GM23248 (cell line): Measurements from ENCODE around the gene ADARB1. TPM values are rescaled to one million over a fixed set of nuclear protein-coding genes. Genes with fewer than 3 reads are reported as not detected.

Experiments used
- DNase-seq: peaks from one replicate; pipeline ENCODE4 v3.0.0-alpha.2; 2015
- H2AFZ ChIP-seq: fragments of 200-600 bp; sonication (generic); 2 replicates; pipeline ENCODE4 v1.6.1; 2016; ENCODE audit warnings: antibody characterized with exemption
- H3F3A ChIP-seq: fragments of 200-600 bp; sonication (generic); 2 replicates; pipeline ENCODE4 v1.6.1; 2016; ENCODE audit warnings: mild to moderate bottlenecking, antibody characterized with exemption, mixed run types; ENCODE audit not compliant: insufficient read depth
- H3K27ac ChIP-seq: fragments of 200-600 bp; sonication (generic); 2 replicates; pipeline ENCODE4 v1.5.1; 2016; ENCODE audit warnings: mild to moderate bottlenecking
- H3K27me3 ChIP-seq: fragments of 200-600 bp; sonication (generic); replicated peaks from 2 replicates; pipeline ENCODE4 v1.6.1; 2016; ENCODE audit warnings: mild to moderate bottlenecking; ENCODE audit not compliant: insufficient read depth
- H3K36me3 ChIP-seq: fragments of 200-600 bp; sonication (generic); 2 replicates; pipeline ENCODE4 v1.6.1; 2016; ENCODE audit warnings: low read depth, mild to moderate bottlenecking
- H3K4me1 ChIP-seq: fragments of 200-600 bp; sonication (generic); 2 replicates; pipeline ENCODE4 v1.6.1; 2016; ENCODE audit warnings: mild to moderate bottlenecking; ENCODE audit not compliant: insufficient read depth
- H3K4me2 ChIP-seq: fragments of 200-600 bp; sonication (generic); one replicate; pipeline ENCODE4 v1.6.1; 2016; ENCODE audit warnings: mild to moderate bottlenecking; ENCODE audit not compliant: unreplicated experiment
- H3K4me3 ChIP-seq: fragments of 200-600 bp; sonication (generic); 2 replicates; pipeline ENCODE4 v1.5.1; 2016; ENCODE audit warnings: mild to moderate bottlenecking
- H3K79me2 ChIP-seq: fragments of 200-600 bp; sonication (generic); 2 replicates; pipeline ENCODE4 v1.6.1; 2016; ENCODE audit warnings: mild to moderate bottlenecking; ENCODE audit not compliant: insufficient read depth
- H3K9ac ChIP-seq: fragments of 200-600 bp; sonication (generic); 2 replicates; pipeline ENCODE4 v1.6.1; 2016; ENCODE audit warnings: mild to moderate bottlenecking
- H3K9me2 ChIP-seq: fragments of 200-600 bp; sonication (generic); 2 replicates; pipeline ENCODE4 v1.6.1; 2016; ENCODE audit warnings: mixed run types, mild to moderate bottlenecking, moderate library complexity; ENCODE audit not compliant: insufficient read depth
- H3K9me3 ChIP-seq: fragments of 200-600 bp; sonication (generic); one replicate; pipeline ENCODE4 v1.6.1; 2017; ENCODE audit warnings: low read depth
- H4K20me1 ChIP-seq: fragments of 200-600 bp; sonication (generic); 2 replicates; pipeline ENCODE4 v1.6.0; 2016; ENCODE audit not compliant: insufficient read depth
- EZH2 ChIP-seq: fragments of 200-600 bp; sonication (generic); IDR thresholded peaks from 2 replicates; pipeline ENCODE4 v1.6.1; 2018; ENCODE audit warnings: antibody characterized with exemption, mild to moderate bottlenecking; ENCODE audit not compliant: insufficient read depth, poor library complexity, severe bottlenecking
- EZH2phosphoT487 ChIP-seq: fragments of 200-600 bp; sonication (generic); IDR thresholded peaks from 2 replicates; pipeline ENCODE4 v1.6.1; 2018; ENCODE audit warnings: antibody characterized with exemption, moderate library complexity, mild to moderate bottlenecking, low read depth; ENCODE audit not compliant: insufficient read depth
- WGBS, 2 experiments: methylation state at CpG; one replicate each; pipeline ENCODE4 v1.1.6; 2015 to 2017; ENCODE audit warnings: low lambda C conversion rate in 2 of 2, low coverage in 1 of 2; ENCODE audit errors: missing lambda C conversion rate in 2 of 2; 5-methylcytosine and 5-hydroxymethylcytosine counted together
- in situ Hi-C: fragments of 300-500 bp; cut with MboI; formaldehyde crosslinking; loops from 2 replicates; pipeline ENCODE4 v1.15.0; 2020
- polyA plus RNA-seq: library from polyadenylated mRNA; unstranded; fragments of >200 nt; fragmentation: Nextera tagmentation; extraction: Ambion mirVana; gene quantifications from 2 replicates; pipeline ENCODE4 v1.2.1, GENCODE V29; 2016
- total RNA-seq: library from RNA; depleted of rRNA; stranded (reverse); fragments of >200 nt; shearing (Covaris generic); gene quantifications from 2 replicates; pipeline ENCODE4 v1.2.3, GENCODE V29; 2014

Gene ADARB1
- total and polyA plus RNA-seq, 2 experiments from 2014 or later: 16.3 to 17.4 TPM

- Histone ChIP-seq H3K27me3 (no peaks in the 10 kb centered on the region), H3K9me2 (no peaks in the 10 kb centered on the region), H3K9ac (no peak overlapping the region), H3K4me2 (no peak overlapping the region), H3K4me3 (no peak overlapping the region), H3K9me3 (no peaks in the 10 kb centered on the region), H3K36me3 (peaks cover 6% of the 10 kb centered on the region; the same call in 1 of the 2 replicates), H2AFZ (no peak overlapping the region), H3K27ac (no peak overlapping the region), H3K79me2 (peaks cover 6% of the 10 kb centered on the region; the same call in 1 of the 2 replicates), H3K4me1 (peaks cover 20% of the 10 kb centered on the region), H4K20me1 (no peaks in the 10 kb centered on the region), H3F3A (no peaks in the 10 kb centered on the region)
- no peak for DNase-seq
- in situ Hi-C loops: loop anchor here (10.0 kb wide), 1 partner anchor 308 kb away; no protein-coding TSS in a partner anchor
- WGBS, 2 experiments: 61 to 65% methylated on average over 8 of the region's 8 CpGs
- no peak for TF ChIP-seq EZH2phosphoT487
- TF ChIP-seq EZH2: no peak
Observed at GRCh38 chr21:45146306-45146705, 71.9 kb downstream of the ADARB1 start.

GRCh38 chr21:45146801-45147200 is 72.4 kb downstream of the ADARB1 start:
- Histone ChIP-seq H3K27ac (no peak overlapping the region), H2AFZ (no peak overlapping the region), H3K9me2 (no peaks in the 10 kb centered on the region), H3K36me3 (peaks cover 6% of the 10 kb centered on the region; the same call in 1 of the 2 replicates), H3K79me2 (peaks cover 6% of the 10 kb centered on the region; the same call in 1 of the 2 replicates), H3K4me3 (no peak overlapping the region), H3K9me3 (no peaks in the 10 kb centered on the region), H3K9ac (no peak overlapping the region), H3K27me3 (no peaks in the 10 kb centered on the region), H4K20me1 (no peaks in the 10 kb centered on the region), H3F3A (no peaks in the 10 kb centered on the region), H3K4me2 (no peak overlapping the region), H3K4me1 (peaks cover 20% of the 10 kb centered on the region)
- WGBS, 2 experiments: 72 to 75% methylated on average over 2 of the region's 2 CpGs
- DNase-seq: no peak
- in situ Hi-C loops: loop anchor here (10.0 kb wide), 1 partner anchor 308 kb away; no protein-coding TSS in a partner anchor
- TF ChIP-seq EZH2phosphoT487 (no peak), EZH2 (no peak)

GRCh38 chr21:45147473-45148315 is 73.3 kb downstream of the ADARB1 start:
- peak; percentile 66 for DNase-seq
- Histone ChIP-seq H3F3A (no peaks in the 10 kb centered on the region), H3K27me3 (no peaks in the 10 kb centered on the region), H3K4me3 (no peak overlapping the region), H3K36me3 (peaks cover 6% of the 10 kb centered on the region; the same call in 1 of the 2 replicates), H3K4me1 (peaks cover 14% of the 10 kb centered on the region), H3K4me2 (no peak overlapping the region), H4K20me1 (no peaks in the 10 kb centered on the region), H3K9me3 (no peaks in the 10 kb centered on the region), H3K79me2 (peaks cover 6% of the 10 kb centered on the region; the same call in 1 of the 2 replicates), H3K9me2 (no peaks in the 10 kb centered on the region), H3K9ac (no peak overlapping the region), H3K27ac (no peak overlapping the region), H2AFZ (no peak overlapping the region)
- no peak for TF ChIP-seq EZH2
- 78 to 82% methylated on average over 30 of the region's 30 CpGs for WGBS, 2 experiments
- in situ Hi-C loops: loop anchor here (10.0 kb wide), 1 partner anchor 307 kb away; no protein-coding TSS in a partner anchor

- DNase-seq: no peak
- H3K79me2 ChIP-seq: peaks cover 6% of the 10 kb centered on the region; the same call in 1 of the 2 replicates
- H3K27ac ChIP-seq: no peak overlapping the region
- no peaks in the 10 kb centered on the region for H3F3A ChIP-seq
- no peak overlapping the region for H2AFZ ChIP-seq
- WGBS, 2 experiments: 89 to 91% methylated on average over 14 of the region's 14 CpGs
- no peaks in the 10 kb centered on the region for H3K9me3 ChIP-seq
- no peaks in the 10 kb centered on the region for H4K20me1 ChIP-seq
- no peak overlapping the region for H3K9ac ChIP-seq
- H3K4me1 ChIP-seq: peaks cover 12% of the 10 kb centered on the region
- H3K27me3 ChIP-seq: no peaks in the 10 kb centered on the region
- no peaks in the 10 kb centered on the region for H3K9me2 ChIP-seq
- no peak overlapping the region for H3K4me3 ChIP-seq
- H3K4me2 ChIP-seq: no peak overlapping the region
- H3K36me3 ChIP-seq: peaks cover 6% of the 10 kb centered on the region; the same call in 1 of the 2 replicates
- in situ Hi-C loops: loop anchor here (10.0 kb wide), 1 partner anchor 306 kb away; no protein-coding TSS in a partner anchor
- TF ChIP-seq EZH2phosphoT487: no peak
- no peak for TF ChIP-seq EZH2
Observed at GRCh38 chr21:45148316-45148990, 74.1 kb downstream of the ADARB1 start.
